ENCODE data around the gene LRRC72.

LRRC72 gene

GRCh38 chr7:16564909-16565426, 38.3 kb downstream of the LRRC72 start:
- no peak overlapping the region for H3K4ac ChIP-seq (ENCODE audit: low read length)
- no peaks in the 10 kb centered on the region for H3K27me3 ChIP-seq (ENCODE audit: control insufficient read depth in 3 of 3, insufficient read depth in 3 of 3, low read depth in 1 of 3, low read length in 3 of 3)
- H3K14ac ChIP-seq (ENCODE audit: low read length) = no peak overlapping the region
- H2BK12ac ChIP-seq (ENCODE audit: low read length) = no peak overlapping the region
- H4K8ac ChIP-seq (ENCODE audit: low read depth, low read length) = no peak overlapping the region
- no peak overlapping the region for H4K91ac ChIP-seq (ENCODE audit: low read depth, low read length, poor library complexity)
- WGBS, 2 donors (ENCODE audit: extremely low coverage in 2 of 2, insufficient read length in 2 of 2, insufficient replicate concordance in 1 of 2) = no CpG with 5 or more reads among the region's 13 CpGs
- peaks cover 0 to 2% of the 10 kb centered on the region in 2 donors for H3K4me1 ChIP-seq (ENCODE audit: control insufficient read depth in 2 of 2, insufficient read depth in 1 of 2, low read depth in 1 of 2, low read length in 2 of 2)
- H3K4me2 ChIP-seq (ENCODE audit: insufficient read depth, low read length, poor library complexity, severe bottlenecking) = no peak overlapping the region
- H2BK15ac ChIP-seq (ENCODE audit: low read length) = no peak overlapping the region
- peaks cover 2% of the 10 kb centered on the region for H3K79me1 ChIP-seq (ENCODE audit: low read depth, low read length)
- peak; percentile 37 for DNase-seq (ENCODE audit: low spot score)
- H3K27ac ChIP-seq (replicated peaks; ENCODE audit: low read length) = no peak overlapping the region
- no peaks in the 10 kb centered on the region for H3K36me3 ChIP-seq (replicated peaks in 1 of 2; ENCODE audit: control insufficient read depth in 2 of 2, insufficient read depth in 2 of 2, low read length in 2 of 2)
- H2AFZ ChIP-seq (ENCODE audit: low read length) = no peak overlapping the region
- no peak overlapping the region for H3K23ac ChIP-seq (ENCODE audit: low read depth, low read length, poor library complexity)
- H3K18ac ChIP-seq (ENCODE audit: low read length) = no peak overlapping the region
- no peak overlapping the region for H2BK5ac ChIP-seq (ENCODE audit: low read length)
- no peak overlapping the region for H2BK120ac ChIP-seq (ENCODE audit: low read depth, low read length)
- H3K4me3 ChIP-seq (ENCODE audit: low read length in 2 of 2) = no peak overlapping the region
- no peak overlapping the region for H2AK5ac ChIP-seq (ENCODE audit: low read depth, low read length)
- H3K9me3 ChIP-seq (replicated peaks in 1 of 2; ENCODE audit: control insufficient read depth in 2 of 2, insufficient read depth in 1 of 2, low read depth in 1 of 2, low read length in 2 of 2) = no peaks in the 10 kb centered on the region
- H3K9ac ChIP-seq (ENCODE audit: low read depth, low read length, poor library complexity) = no peak overlapping the region

GRCh38 chr7:16571941-16572340, 45.3 kb downstream of the LRRC72 start:
- no peaks in the 10 kb centered on the region for H3K9me3 ChIP-seq (replicated peaks in 1 of 2; ENCODE audit: control insufficient read depth in 2 of 2, insufficient read depth in 1 of 2, low read depth in 1 of 2, low read length in 2 of 2)
- no peak overlapping the region for H3K27ac ChIP-seq (replicated peaks; ENCODE audit: low read length)
- no peak overlapping the region for H2BK5ac ChIP-seq (ENCODE audit: low read length)
- H2AK5ac ChIP-seq (ENCODE audit: low read depth, low read length) = no peak overlapping the region
- H3K4me2 ChIP-seq (ENCODE audit: insufficient read depth, low read length, poor library complexity, severe bottlenecking) = no peak overlapping the region
- no peaks in the 10 kb centered on the region for H3K27me3 ChIP-seq (ENCODE audit: control insufficient read depth in 3 of 3, insufficient read depth in 3 of 3, low read depth in 1 of 3, low read length in 3 of 3)
- no peak overlapping the region for H3K4me3 ChIP-seq (ENCODE audit: low read length in 2 of 2)
- no peak overlapping the region for H3K23ac ChIP-seq (ENCODE audit: low read depth, low read length, poor library complexity)
- no peak overlapping the region for H2BK120ac ChIP-seq (ENCODE audit: low read depth, low read length)
- no peak overlapping the region for H3K14ac ChIP-seq (ENCODE audit: low read length)
- no peak overlapping the region for H3K9ac ChIP-seq (ENCODE audit: low read depth, low read length, poor library complexity)
- no peaks in the 10 kb centered on the region for H3K36me3 ChIP-seq (replicated peaks in 1 of 2; ENCODE audit: control insufficient read depth in 2 of 2, insufficient read depth in 2 of 2, low read length in 2 of 2)
- no peak overlapping the region for H3K18ac ChIP-seq (ENCODE audit: low read length)
- H2BK15ac ChIP-seq (ENCODE audit: low read length) = no peak overlapping the region
- DNase-seq (ENCODE audit: low spot score) = no peak
- H2BK12ac ChIP-seq (ENCODE audit: low read length) = no peak overlapping the region
- H3K79me1 ChIP-seq (ENCODE audit: low read depth, low read length) = no peaks in the 10 kb centered on the region
- no peaks in the 10 kb centered on the region for H3K4me1 ChIP-seq (ENCODE audit: control insufficient read depth in 2 of 2, insufficient read depth in 1 of 2, low read depth in 1 of 2, low read length in 2 of 2)
- peak overlapping the region; percentile 56 for H2AFZ ChIP-seq (ENCODE audit: low read length)
- WGBS, 2 donors (ENCODE audit: extremely low coverage in 2 of 2, insufficient read length in 2 of 2, insufficient replicate concordance in 1 of 2) = no CpG with 5 or more reads among the region's 4 CpGs
- H3K4ac ChIP-seq (ENCODE audit: low read length) = no peak overlapping the region
- no peak overlapping the region for H4K8ac ChIP-seq (ENCODE audit: low read depth, low read length)
- no peak overlapping the region for H4K91ac ChIP-seq (ENCODE audit: low read depth, low read length, poor library complexity)

- Histone ChIP-seq H3K9me3 (replicated peaks in 1 of 2; ENCODE audit: control insufficient read depth in 2 of 2, insufficient read depth in 1 of 2, low read depth in 1 of 2, low read length in 2 of 2) (no peaks in the 10 kb centered on the region), H4K91ac (ENCODE audit: low read depth, low read length, poor library complexity) (no peak overlapping the region), H2BK120ac (ENCODE audit: low read depth, low read length) (no peak overlapping the region), H3K4me1 (ENCODE audit: control insufficient read depth in 2 of 2, insufficient read depth in 1 of 2, low read depth in 1 of 2, low read length in 2 of 2) (no peaks in the 10 kb centered on the region), H3K14ac (ENCODE audit: low read length) (no peak overlapping the region), H2BK5ac (ENCODE audit: low read length) (no peak overlapping the region), H2BK15ac (ENCODE audit: low read length) (no peak overlapping the region), H2BK12ac (ENCODE audit: low read length) (no peak overlapping the region), H3K23ac (ENCODE audit: low read depth, low read length, poor library complexity) (no peak overlapping the region), H3K27ac (replicated peaks; ENCODE audit: low read length) (no peak overlapping the region), H3K4me3 (ENCODE audit: low read length in 2 of 2) (no peak overlapping the region), H3K36me3 (replicated peaks in 1 of 2; ENCODE audit: control insufficient read depth in 2 of 2, insufficient read depth in 2 of 2, low read length in 2 of 2) (no peaks in the 10 kb centered on the region), H4K8ac (ENCODE audit: low read depth, low read length) (no peak overlapping the region), H3K4ac (ENCODE audit: low read length) (no peak overlapping the region), H3K4me2 (ENCODE audit: insufficient read depth, low read length, poor library complexity, severe bottlenecking) (no peak overlapping the region), H2AFZ (ENCODE audit: low read length) (peak overlapping the region; percentile 16), H3K27me3 (ENCODE audit: control insufficient read depth in 3 of 3, insufficient read depth in 3 of 3, low read depth in 1 of 3, low read length in 3 of 3) (no peaks in the 10 kb centered on the region), H2AK5ac (ENCODE audit: low read depth, low read length) (no peak overlapping the region), H3K9ac (ENCODE audit: low read depth, low read length, poor library complexity) (no peak overlapping the region), H3K79me1 (ENCODE audit: low read depth, low read length) (no peaks in the 10 kb centered on the region), H3K18ac (ENCODE audit: low read length) (no peak overlapping the region)
- WGBS, 2 donors (ENCODE audit: extremely low coverage in 2 of 2, insufficient read length in 2 of 2, insufficient replicate concordance in 1 of 2) = no CpG with 5 or more reads among the region's 8 CpGs
- DNase-seq (ENCODE audit: low spot score) = no peak
Observed at GRCh38 chr7:16579216-16579615, 52.6 kb downstream of the LRRC72 start.

- no peak for DNase-seq (ENCODE audit: low spot score)
- H2BK15ac ChIP-seq (ENCODE audit: low read length) = no peak overlapping the region
- no peak overlapping the region for H3K9ac ChIP-seq (ENCODE audit: low read depth, low read length, poor library complexity)
- H3K23ac ChIP-seq (ENCODE audit: low read depth, low read length, poor library complexity) = no peak overlapping the region
- H2BK12ac ChIP-seq (ENCODE audit: low read length) = no peak overlapping the region
- H3K79me1 ChIP-seq (ENCODE audit: low read depth, low read length) = no peaks in the 10 kb centered on the region
- H3K27ac ChIP-seq (replicated peaks; ENCODE audit: low read length) = no peak overlapping the region
- H3K9me3 ChIP-seq (replicated peaks in 1 of 2; ENCODE audit: control insufficient read depth in 2 of 2, insufficient read depth in 1 of 2, low read depth in 1 of 2, low read length in 2 of 2) = no peaks in the 10 kb centered on the region
- no peak overlapping the region for H3K18ac ChIP-seq (ENCODE audit: low read length)
- H4K91ac ChIP-seq (ENCODE audit: low read depth, low read length, poor library complexity) = no peak overlapping the region
- H3K4me3 ChIP-seq (ENCODE audit: low read length in 2 of 2) = no peak overlapping the region
- no CpG with 5 or more reads among the region's 1 CpG for WGBS, 2 donors (ENCODE audit: extremely low coverage in 2 of 2, insufficient read length in 2 of 2, insufficient replicate concordance in 1 of 2)
- no peaks in the 10 kb centered on the region for H3K36me3 ChIP-seq (replicated peaks in 1 of 2; ENCODE audit: control insufficient read depth in 2 of 2, insufficient read depth in 2 of 2, low read length in 2 of 2)
- no peak overlapping the region for H2AFZ ChIP-seq (ENCODE audit: low read length)
- H2BK120ac ChIP-seq (ENCODE audit: low read depth, low read length) = no peak overlapping the region
- H3K4ac ChIP-seq (ENCODE audit: low read length) = no peak overlapping the region
- no peaks in the 10 kb centered on the region for H3K27me3 ChIP-seq (ENCODE audit: control insufficient read depth in 3 of 3, insufficient read depth in 3 of 3, low read depth in 1 of 3, low read length in 3 of 3)
- no peak overlapping the region for H2BK5ac ChIP-seq (ENCODE audit: low read length)
- no peak overlapping the region for H3K4me2 ChIP-seq (ENCODE audit: insufficient read depth, low read length, poor library complexity, severe bottlenecking)
- no peak overlapping the region for H4K8ac ChIP-seq (ENCODE audit: low read depth, low read length)
- H3K14ac ChIP-seq (ENCODE audit: low read length) = no peak overlapping the region
- H2AK5ac ChIP-seq (ENCODE audit: low read depth, low read length) = no peak overlapping the region
- H3K4me1 ChIP-seq (ENCODE audit: control insufficient read depth in 2 of 2, insufficient read depth in 1 of 2, low read depth in 1 of 2, low read length in 2 of 2) = no peaks in the 10 kb centered on the region
Observed at GRCh38 chr7:16581286-16581685, 54.7 kb downstream of the LRRC72 start.

All from neuronal stem cell (in vitro differentiated cells).